ENCODE data around the gene TSPO2. TPM values are rescaled to one million over a fixed set of nuclear protein-coding genes. Genes with fewer than 3 reads are reported as not detected.
A peak's percentile ranks its signal among the peaks of the same experiment; 100 is the strongest.

The TSPO2 gene
- total RNA-seq, 2 donors from 2014 or later: not detected

DNA sequence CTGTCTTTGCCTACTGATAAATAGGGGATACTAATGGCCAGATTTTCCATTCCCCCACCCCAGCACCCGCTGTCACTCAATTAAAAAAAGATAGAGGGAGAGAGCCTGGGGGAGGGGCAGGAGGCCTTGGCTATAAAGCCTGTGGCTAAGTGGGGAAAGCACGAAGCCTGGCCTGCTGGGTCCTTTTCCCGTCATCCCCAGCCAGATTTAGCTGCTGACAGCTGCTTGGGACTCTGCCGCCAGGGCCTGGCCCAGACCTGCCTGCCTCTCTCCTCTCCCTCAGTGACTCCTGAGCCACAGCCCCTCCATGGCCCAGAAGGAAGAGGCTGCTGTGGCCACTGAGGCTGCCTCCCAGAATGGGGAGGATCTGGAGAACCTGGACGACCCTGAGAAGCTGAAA is 10.8 kb downstream of the TSPO2 start, which contains the start of gene APOBEC2:
TSS of gene APOBEC2 (plus strand) at position 162 of the 400 bp plus-strand sequence. CDS start at position 308, 146 bp downstream.
- Histone ChIP-seq H3K4me3 (peak within 1 kb of the TSS; percentile 37 to 43), H3K9me3 (no peaks in the 10 kb centered on the region), H3K36me3 (no peaks in the 10 kb centered on the region), H3K27ac (peak within 1 kb of the TSS; percentile 84 to 94), H3K27me3 (no peaks in the 10 kb centered on the region), H3K4me1 (peaks cover 0 to 76% of the 10 kb centered on the region in 2 donors)
- DNase-seq (ENCODE audit: low spot score): peak; percentile 66
- TF ChIP-seq, protein P1, sequence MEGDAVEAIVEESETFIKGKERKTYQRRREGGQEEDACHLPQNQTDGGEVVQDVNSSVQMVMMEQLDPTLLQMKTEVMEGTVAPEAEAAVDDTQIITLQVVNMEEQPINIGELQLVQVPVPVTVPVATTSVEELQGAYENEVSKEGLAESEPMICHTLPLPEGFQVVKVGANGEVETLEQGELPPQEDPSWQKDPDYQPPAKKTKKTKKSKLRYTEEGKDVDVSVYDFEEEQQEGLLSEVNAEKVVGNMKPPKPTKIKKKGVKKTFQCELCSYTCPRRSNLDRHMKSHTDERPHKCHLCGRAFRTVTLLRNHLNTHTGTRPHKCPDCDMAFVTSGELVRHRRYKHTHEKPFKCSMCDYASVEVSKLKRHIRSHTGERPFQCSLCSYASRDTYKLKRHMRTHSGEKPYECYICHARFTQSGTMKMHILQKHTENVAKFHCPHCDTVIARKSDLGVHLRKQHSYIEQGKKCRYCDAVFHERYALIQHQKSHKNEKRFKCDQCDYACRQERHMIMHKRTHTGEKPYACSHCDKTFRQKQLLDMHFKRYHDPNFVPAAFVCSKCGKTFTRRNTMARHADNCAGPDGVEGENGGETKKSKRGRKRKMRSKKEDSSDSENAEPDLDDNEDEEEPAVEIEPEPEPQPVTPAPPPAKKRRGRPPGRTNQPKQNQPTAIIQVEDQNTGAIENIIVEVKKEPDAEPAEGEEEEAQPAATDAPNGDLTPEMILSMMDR (IDR thresholded peaks at IDR 0.05): no peak

DNA sequence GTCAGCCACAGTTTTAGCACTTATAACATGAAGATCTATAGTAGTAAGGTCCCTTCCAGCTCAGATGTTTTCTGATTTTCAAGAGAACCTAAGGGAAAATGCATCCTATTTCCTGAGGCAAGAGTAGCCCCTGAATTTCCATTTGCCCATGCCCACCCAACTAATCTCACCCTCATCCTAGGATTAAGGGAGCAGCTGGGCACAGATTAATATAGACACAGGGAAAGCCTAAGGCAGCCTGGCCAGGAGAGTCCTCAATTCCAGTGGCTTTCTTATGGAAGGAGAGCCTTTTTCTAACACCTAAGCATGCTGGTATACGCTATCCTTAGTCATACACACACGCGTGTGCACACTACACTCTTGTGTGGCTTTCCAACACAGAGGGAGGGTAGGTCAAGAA is 12.2 kb downstream of the TSPO2 start:
- TF ChIP-seq, protein P1 (IDR thresholded peaks at IDR 0.05): no peak
- H3K36me3 ChIP-seq: no peaks in the 10 kb centered on the region
- H3K4me3 ChIP-seq: peak overlapping the region; percentile 37 to 43
- H3K27ac ChIP-seq: peak overlapping the region; percentile 84 to 94
- peaks cover 0 to 74% of the 10 kb centered on the region in 2 donors for H3K4me1 ChIP-seq
- DNase-seq (ENCODE audit: low spot score): no peak
- no peaks in the 10 kb centered on the region for H3K27me3 ChIP-seq
- no peaks in the 10 kb centered on the region for H3K9me3 ChIP-seq

DNA sequence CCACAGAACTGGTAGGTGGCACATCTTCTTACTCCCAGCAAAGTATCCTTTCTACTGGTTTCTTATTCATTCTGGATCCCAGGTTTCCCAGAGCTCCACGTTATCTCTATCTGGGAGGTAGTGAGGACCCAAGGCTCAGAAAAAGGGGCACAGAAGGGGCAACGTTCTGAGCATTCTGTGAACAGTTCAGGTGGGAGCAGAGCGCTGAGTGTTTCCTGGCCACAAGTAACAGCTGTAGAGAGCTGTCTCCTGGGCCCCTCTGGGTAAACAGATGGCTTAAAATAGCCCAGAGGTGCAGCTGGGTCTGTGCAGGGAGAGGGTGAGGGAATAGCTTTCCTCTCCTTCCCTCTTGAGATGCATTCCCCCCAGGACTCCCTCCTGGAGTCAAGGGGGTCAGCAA is 12.9 kb downstream of the TSPO2 start:
- peak; percentile 56 for DNase-seq (ENCODE audit: low spot score)

DNA sequence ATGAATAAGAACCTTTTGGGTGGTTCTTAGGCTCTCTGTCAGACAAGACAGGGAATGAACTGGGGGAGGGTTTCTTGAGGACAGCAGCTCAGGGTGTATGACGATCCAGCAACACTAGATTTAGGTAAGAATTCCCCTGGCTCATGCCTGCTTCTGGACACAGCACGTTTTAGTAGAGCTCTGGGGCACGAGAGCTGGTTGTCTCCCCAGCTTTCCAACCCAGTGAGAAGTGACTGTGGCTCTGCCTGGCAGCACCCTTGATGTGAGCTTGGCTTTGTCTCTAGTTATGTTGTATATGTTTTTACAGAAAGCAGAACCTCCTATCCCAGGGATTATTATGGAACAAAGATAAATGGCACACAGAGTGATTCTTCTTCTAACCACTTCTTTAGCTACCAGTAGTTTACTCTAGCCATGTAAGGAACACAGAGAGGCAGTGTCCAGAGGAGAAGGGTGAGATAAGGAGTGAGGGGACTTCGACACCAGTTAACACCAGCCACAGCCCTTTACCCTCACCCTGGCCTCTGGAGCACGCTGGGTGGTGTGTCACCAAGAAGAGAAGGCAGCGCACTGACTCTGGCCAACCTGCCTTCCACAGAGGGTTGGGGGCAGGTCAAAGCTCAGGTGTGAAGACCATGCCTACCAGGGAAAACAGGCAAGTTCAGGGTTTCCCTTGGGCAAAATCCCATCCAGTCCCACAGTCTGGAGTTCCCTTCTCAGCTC is 14.7 kb downstream of the TSPO2 start:
- Histone ChIP-seq H3K36me3 (peaks cover 8% of the 10 kb centered on the region), H3K4me3 (no peak overlapping the region), H3K27ac (peak overlapping the region; percentile 84 to 94), H3K4me1 (peaks cover 0 to 63% of the 10 kb centered on the region in 2 donors), H3K9me3 (no peaks in the 10 kb centered on the region), H3K27me3 (no peaks in the 10 kb centered on the region)
- DNase-seq (ENCODE audit: low spot score): peak; percentile 55
- TF ChIP-seq, protein P1 (IDR thresholded peaks at IDR 0.05): no peak

More for the DNA sequence above, 12.9 kb downstream of the TSPO2 start:
- Histone ChIP-seq H3K4me3 (peak overlapping the region; percentile 37 to 43), H3K4me1 (peaks cover 0 to 73% of the 10 kb centered on the region in 2 donors), H3K27ac (peak overlapping the region; percentile 84 to 94), H3K27me3 (no peaks in the 10 kb centered on the region), H3K9me3 (no peaks in the 10 kb centered on the region), H3K36me3 (no peaks in the 10 kb centered on the region)
- TF ChIP-seq, protein P1 (IDR thresholded peaks at IDR 0.05): no peak

DNA sequence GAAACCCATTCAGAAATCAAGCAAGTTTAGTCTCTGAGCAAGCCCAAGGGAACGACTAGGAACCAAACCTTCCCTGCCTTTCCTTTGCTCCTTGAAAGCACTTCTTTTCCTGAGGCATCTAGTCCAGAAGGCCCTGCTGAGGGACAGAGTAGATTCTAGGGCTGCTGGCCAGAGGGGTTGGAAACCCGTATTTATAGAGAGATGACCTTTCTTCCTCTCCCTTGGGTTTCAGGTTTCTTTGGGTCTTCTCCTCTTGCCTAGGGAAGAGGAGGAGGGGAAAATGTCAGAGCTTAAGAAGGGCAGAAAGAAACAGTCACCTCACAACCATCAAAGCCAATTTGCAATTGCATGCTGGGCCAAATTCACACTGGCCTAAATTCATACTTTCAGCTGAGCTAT is 16.5 kb downstream of the TSPO2 start:
- H3K9me3 ChIP-seq: no peaks in the 10 kb centered on the region
- peaks cover 0 to 46% of the 10 kb centered on the region in 2 donors for H3K4me1 ChIP-seq
- no peak overlapping the region for H3K4me3 ChIP-seq
- H3K27ac ChIP-seq: peak overlapping the region; percentile 84 to 94
- TF ChIP-seq, protein P1 (IDR thresholded peaks at IDR 0.05): no peak
- no peaks in the 10 kb centered on the region for H3K27me3 ChIP-seq
- peaks cover 13% of the 10 kb centered on the region for H3K36me3 ChIP-seq
- DNase-seq (ENCODE audit: low spot score): no peak

Measured in right atrium auricular region (tissue), 2 donors.